Measurements from ENCODE around the gene C4orf17. TPM values are rescaled to one million over a fixed set of nuclear protein-coding genes. Genes with fewer than 3 reads are reported as not detected.
"Not testable (repeated sequence)": the region's sequence is repeated elsewhere in the genome, so short reads cannot be mapped to it uniquely, and the experiment has no call there.

Gene C4orf17
- total RNA-seq, 1 donor from 2014 or later, result not detected

- no peaks in the 10 kb centered on the region for H3K4me1 ChIP-seq
- DNase-seq, result no peak
- TF ChIP-seq, protein P1, sequence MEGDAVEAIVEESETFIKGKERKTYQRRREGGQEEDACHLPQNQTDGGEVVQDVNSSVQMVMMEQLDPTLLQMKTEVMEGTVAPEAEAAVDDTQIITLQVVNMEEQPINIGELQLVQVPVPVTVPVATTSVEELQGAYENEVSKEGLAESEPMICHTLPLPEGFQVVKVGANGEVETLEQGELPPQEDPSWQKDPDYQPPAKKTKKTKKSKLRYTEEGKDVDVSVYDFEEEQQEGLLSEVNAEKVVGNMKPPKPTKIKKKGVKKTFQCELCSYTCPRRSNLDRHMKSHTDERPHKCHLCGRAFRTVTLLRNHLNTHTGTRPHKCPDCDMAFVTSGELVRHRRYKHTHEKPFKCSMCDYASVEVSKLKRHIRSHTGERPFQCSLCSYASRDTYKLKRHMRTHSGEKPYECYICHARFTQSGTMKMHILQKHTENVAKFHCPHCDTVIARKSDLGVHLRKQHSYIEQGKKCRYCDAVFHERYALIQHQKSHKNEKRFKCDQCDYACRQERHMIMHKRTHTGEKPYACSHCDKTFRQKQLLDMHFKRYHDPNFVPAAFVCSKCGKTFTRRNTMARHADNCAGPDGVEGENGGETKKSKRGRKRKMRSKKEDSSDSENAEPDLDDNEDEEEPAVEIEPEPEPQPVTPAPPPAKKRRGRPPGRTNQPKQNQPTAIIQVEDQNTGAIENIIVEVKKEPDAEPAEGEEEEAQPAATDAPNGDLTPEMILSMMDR (IDR thresholded peaks at IDR 0.05), result no peak
- no peaks in the 10 kb centered on the region for H3K9me3 ChIP-seq
- intact Hi-C loops (cut with DNase I), result no loop called here
- no peaks in the 10 kb centered on the region for H3K27me3 ChIP-seq
- no peak for ATAC-seq
- no peaks in the 10 kb centered on the region for H3K36me3 ChIP-seq
- H3K27ac ChIP-seq, result no peak overlapping the region
- H3K4me3 ChIP-seq, result no peak overlapping the region
These were observed 41.9 kb upstream of the C4orf17 start for GRCh38 chr4:99468889-99469288.

GRCh38 chr4:99471349-99471748, 39.5 kb upstream of the C4orf17 start:
- H3K36me3 ChIP-seq, result no peaks in the 10 kb centered on the region
- intact Hi-C loops (cut with DNase I), result no loop called here
- no peaks in the 10 kb centered on the region for H3K4me1 ChIP-seq
- TF ChIP-seq, protein P1 (IDR thresholded peaks at IDR 0.05), result no peak
- no peak for ATAC-seq
- no peak overlapping the region for H3K27ac ChIP-seq
- no peaks in the 10 kb centered on the region for H3K9me3 ChIP-seq
- no peak overlapping the region for H3K4me3 ChIP-seq
- H3K27me3 ChIP-seq, result no peaks in the 10 kb centered on the region
- no peak for DNase-seq

DNA sequence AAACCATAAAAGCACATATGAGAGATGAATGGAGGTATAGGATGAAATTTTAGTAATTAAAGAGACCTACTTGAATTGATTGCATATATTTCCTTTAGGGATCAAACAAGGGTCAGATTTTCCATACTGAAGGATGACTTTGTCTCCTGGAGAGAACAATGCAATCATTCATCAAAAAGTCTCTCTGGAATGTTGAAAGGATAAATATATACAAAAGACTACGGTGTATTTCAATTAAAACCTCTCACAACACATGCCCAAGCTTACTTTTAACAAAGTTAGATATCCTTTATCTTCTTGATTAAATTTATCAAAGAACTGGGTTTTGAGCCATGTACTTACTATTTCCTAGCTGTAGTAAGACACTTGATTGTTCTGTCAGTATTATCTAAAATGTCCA, 38.9 kb upstream of the C4orf17 start:
- no peak overlapping the region for H3K27ac ChIP-seq
- no peaks in the 10 kb centered on the region for H3K4me1 ChIP-seq
- TF ChIP-seq, protein P1 (IDR thresholded peaks at IDR 0.05), result no peak
- intact Hi-C loops (cut with DNase I), result no loop called here
- H3K36me3 ChIP-seq, result no peaks in the 10 kb centered on the region
- no peaks in the 10 kb centered on the region for H3K9me3 ChIP-seq
- H3K4me3 ChIP-seq, result no peak overlapping the region
- ATAC-seq (no peak), DNase-seq (no peak)
- no peaks in the 10 kb centered on the region for H3K27me3 ChIP-seq

GRCh38 chr4:99473131-99473530, 37.7 kb upstream of the C4orf17 start:
- no peaks in the 10 kb centered on the region for H3K4me1 ChIP-seq
- no peaks in the 10 kb centered on the region for H3K9me3 ChIP-seq
- intact Hi-C loops (cut with DNase I), result no loop called here
- no peak overlapping the region for H3K27ac ChIP-seq
- ATAC-seq, result no peak
- no peak overlapping the region for H3K4me3 ChIP-seq
- TF ChIP-seq, protein P1 (IDR thresholded peaks at IDR 0.05), result no peak
- DNase-seq, result no peak
- no peaks in the 10 kb centered on the region for H3K27me3 ChIP-seq
- H3K36me3 ChIP-seq, result no peaks in the 10 kb centered on the region

GRCh38 chr4:99483636-99484035, 27.2 kb upstream of the C4orf17 start:
- TF ChIP-seq, protein P1 (IDR thresholded peaks at IDR 0.05), result no peak
- H3K27ac ChIP-seq, result no peak overlapping the region
- intact Hi-C loops (cut with DNase I), result no loop called here
- ATAC-seq, result no peak
- DNase-seq, result no peak
- H3K9me3 ChIP-seq, result peaks cover 15% of the 10 kb centered on the region
- no peaks in the 10 kb centered on the region for H3K4me1 ChIP-seq
- no peaks in the 10 kb centered on the region for H3K27me3 ChIP-seq
- H3K36me3 ChIP-seq, result no peaks in the 10 kb centered on the region
- H3K4me3 ChIP-seq, result no peak overlapping the region

DNA sequence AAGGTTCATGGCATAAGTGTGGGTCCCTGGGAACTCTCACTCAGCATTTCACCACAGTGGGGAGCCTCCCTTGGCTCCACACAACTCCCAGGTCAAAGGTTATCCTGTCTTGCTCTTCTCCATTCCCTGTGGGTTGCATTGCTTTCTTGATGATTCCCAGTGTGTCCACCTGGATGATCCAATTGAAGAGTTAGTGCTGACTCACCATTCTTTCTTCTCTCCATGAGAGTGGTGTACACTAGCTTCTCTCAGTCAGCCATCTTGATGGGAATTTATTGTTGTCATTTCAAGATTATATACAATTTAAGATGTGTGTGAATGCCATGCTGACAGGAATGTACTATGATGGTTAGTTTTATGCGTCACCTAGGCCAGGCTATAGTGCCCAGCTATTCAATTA, 25.6 kb upstream of the C4orf17 start:
- Histone ChIP-seq H3K9me3 (peaks cover 15% of the 10 kb centered on the region), H3K27me3 (no peaks in the 10 kb centered on the region), H3K4me1 (no peaks in the 10 kb centered on the region), H3K27ac (no peak overlapping the region), H3K36me3 (no peaks in the 10 kb centered on the region), H3K4me3 (no peak overlapping the region)
- ATAC-seq, result no peak
- intact Hi-C loops (cut with DNase I), result no loop called here
- TF ChIP-seq, protein P1 (IDR thresholded peaks at IDR 0.05), result no peak
- DNase-seq, result no peak

GRCh38 chr4:99486648-99487047, 24.2 kb upstream of the C4orf17 start:
- H3K4me3 ChIP-seq; ATAC-seq; intact Hi-C loops (cut with DNase I); DNase-seq; H3K27ac ChIP-seq; H3K36me3 ChIP-seq; H3K4me1 ChIP-seq; H3K27me3 ChIP-seq: not testable (repeated sequence)
- peaks cover 15% of the 10 kb centered on the region for H3K9me3 ChIP-seq
